ENCODE measurements around the gene ITPRIP.

ITPRIP gene

GRCh38 chr10:104324931-104325330 is 13.3 kb downstream of the ITPRIP start:
- no peak for DNase-seq

- no peak for DNase-seq
Observed at GRCh38 chr10:104324221-104324686, 14.0 kb downstream of the ITPRIP start.

- no peak for DNase-seq
Observed at GRCh38 chr10:104323760-104324201, 14.5 kb downstream of the ITPRIP start.

GRCh38 chr10:104323085-104323484 is 15.2 kb downstream of the ITPRIP start:
- DNase-seq: no peak

DNA sequence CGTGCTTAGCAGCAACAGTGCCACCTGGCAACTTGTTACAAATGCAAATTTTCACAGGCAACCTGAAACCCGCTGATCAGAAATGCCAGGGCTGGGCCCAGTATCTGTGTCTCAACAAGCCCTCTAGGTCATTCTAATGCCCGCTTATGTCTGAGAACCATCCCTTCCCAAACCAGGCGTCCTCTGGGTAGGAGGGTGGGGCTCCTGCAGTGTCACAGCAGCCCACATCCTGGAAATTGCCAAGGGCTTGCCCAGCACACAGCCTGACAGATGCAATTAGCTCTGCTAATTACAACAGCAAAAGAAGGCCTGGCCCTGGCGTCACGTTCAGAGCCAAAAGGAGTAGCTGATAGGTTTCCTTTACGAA is 15.9 kb downstream of the ITPRIP start:
- DNase-seq: no peak

- DNase-seq: no peak
Observed at GRCh38 chr10:104321725-104322415, 16.4 kb downstream of the ITPRIP start.

- DNase-seq: no peak
Observed at GRCh38 chr10:104321226-104321625, 17.0 kb downstream of the ITPRIP start.

- DNase-seq: no peak
Observed at GRCh38 chr10:104318810-104319741, 19.2 kb downstream of the ITPRIP start.

DNA sequence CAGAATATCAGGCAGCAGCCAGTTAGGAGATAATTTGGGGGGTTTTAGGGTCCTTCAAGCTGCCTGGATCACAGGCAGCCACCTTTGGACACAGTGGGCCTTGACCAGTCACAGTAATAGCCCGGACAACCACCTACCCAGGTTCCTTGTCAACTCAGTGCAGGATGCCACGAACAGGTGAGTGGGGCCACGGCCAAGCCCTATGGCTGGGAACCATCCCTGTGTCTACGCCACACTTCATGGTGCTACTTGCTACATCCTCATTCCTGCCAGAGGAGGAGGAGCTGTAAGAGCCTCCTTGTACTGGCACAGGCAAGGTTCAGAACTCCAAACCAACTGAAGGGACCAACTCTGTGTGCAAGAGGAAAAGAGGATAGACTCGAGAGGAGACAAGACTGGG is 19.9 kb downstream of the ITPRIP start:
- DNase-seq: no peak

GRCh38 chr10:104317726-104318299 is 20.5 kb downstream of the ITPRIP start:
- DNase-seq: no peak

- DNase-seq: no peak
Observed at GRCh38 chr10:104317269-104317710, 21.0 kb downstream of the ITPRIP start.

DNA sequence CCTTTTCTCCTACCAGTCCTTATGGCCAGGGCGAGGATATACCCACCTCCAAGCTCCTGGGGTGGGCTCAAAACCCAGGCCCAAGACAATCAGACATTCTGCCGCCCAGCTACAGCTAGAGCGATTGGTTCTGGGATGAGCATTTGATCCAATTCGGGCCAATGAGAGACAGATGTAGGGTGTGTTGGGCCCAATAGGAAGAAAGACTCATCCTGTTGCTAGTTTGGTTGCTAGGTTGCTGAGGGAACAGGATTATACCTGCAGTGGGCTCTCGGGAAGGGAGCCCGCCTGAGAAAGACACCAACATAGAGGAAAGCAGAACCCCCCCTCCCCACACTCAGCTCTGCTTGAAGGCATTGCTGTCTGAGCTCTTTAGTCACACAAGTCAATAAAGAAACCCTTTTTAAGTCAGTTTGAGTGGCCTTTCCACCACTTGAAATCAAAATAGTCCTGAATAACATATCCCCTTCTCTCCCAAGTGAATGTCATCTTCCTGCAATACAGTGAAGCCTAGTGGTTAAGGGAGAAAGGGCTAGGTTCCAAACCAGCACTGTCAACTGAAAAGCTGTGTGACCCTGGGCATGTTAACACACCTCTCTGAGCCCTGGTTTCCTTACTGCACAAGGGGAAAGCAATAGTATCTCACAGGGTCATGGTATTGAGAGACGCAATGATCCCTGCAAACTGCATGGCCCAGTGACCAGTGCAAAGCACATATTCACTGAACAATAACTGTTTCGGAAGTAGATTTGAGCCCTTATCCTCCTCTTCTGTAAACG is 21.8 kb downstream of the ITPRIP start:
- DNase-seq: no peak

DNA sequence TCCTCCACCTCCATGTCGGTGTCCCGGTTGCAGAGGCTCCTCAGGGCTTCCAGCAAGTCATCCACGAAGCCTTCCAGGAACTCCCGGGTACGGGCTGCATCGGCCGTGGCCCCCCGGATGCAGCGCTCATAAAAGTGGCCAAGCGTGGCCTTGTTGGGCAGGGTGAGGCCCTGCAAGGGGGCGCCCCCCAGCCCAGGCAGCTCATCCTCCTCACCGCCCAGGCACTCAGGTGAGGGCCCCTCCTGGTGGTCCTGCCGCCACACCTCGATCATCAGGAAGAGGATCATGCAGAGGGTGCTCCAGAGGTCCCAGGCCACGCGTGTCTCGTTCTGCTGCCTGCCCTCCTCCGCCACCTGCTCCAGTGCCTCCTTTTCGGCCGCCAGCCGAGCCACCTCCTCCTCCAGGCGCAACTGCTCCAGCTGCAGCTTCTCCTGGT is 22.8 kb downstream of the ITPRIP start:
- no peak for DNase-seq

DNA sequence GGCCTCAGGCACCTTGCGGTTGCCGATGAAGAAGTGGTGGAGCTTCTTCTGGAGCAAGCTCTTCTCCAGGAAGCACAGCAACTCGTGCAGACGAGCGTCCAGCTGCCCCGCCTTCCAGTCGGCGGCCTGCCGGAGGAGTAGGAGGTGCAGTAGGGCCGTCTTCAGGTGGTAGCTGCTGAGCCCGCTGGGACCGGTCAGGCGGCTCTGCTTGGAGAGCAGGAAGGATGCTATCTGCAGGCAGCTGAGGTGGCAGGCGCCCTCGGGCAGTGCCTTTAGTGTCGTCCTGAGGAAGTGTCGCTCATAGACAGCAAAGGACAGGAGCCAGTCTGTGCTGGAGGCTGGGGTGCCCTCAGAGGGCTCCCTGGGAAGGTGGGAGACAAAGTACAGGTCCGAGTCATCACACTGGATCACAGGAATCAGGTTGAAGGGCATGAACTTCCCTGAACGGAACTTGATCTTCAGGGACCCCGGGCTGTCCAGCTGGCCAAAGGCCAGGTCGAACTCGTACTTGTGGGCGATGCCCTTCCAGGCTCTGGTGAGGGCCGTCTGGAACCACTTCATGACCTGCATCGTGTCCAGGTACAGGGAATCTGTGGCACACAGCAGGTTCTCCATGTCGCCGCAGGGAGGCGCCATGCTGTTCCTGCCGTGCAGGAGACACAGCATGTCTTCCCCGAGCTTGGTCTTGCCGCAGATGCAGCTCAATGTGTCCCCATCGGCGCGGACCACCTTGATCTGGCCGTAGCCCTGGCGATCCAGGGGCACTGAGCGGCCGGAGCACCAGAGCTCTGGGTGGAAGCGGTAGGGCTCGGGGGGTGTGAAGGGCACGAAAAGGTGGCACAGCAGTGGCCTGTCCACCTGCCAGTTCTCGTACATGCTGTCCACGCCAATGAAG is 23.4 kb downstream of the ITPRIP start:
- no peak for DNase-seq

DNA sequence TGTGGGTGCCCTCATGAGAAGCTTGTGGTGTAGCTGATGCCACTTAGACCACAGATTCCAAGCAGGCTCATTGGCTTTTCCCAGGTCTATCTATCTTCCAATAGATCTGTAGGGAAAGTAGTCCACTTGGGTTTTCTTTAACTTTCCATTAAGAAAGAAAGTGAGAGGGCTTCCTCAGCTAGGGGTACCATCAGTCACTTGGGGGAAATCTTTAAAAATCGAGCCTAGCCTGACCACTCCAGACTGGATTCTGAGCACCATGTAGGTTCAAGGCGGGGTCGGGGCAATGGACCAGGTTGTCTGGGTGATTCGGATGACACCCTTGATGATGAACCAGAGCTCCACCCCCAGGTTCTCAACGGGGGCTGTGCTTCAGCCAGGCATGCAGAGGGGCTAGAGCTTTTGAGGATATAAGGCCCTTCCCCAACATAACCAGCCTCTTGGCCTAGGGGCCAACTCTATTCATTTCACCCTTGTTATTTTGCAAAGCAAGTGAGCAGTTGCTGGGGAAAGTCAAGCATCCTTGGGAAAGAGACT is 27.0 kb downstream of the ITPRIP start:
- no peak for DNase-seq

DNA sequence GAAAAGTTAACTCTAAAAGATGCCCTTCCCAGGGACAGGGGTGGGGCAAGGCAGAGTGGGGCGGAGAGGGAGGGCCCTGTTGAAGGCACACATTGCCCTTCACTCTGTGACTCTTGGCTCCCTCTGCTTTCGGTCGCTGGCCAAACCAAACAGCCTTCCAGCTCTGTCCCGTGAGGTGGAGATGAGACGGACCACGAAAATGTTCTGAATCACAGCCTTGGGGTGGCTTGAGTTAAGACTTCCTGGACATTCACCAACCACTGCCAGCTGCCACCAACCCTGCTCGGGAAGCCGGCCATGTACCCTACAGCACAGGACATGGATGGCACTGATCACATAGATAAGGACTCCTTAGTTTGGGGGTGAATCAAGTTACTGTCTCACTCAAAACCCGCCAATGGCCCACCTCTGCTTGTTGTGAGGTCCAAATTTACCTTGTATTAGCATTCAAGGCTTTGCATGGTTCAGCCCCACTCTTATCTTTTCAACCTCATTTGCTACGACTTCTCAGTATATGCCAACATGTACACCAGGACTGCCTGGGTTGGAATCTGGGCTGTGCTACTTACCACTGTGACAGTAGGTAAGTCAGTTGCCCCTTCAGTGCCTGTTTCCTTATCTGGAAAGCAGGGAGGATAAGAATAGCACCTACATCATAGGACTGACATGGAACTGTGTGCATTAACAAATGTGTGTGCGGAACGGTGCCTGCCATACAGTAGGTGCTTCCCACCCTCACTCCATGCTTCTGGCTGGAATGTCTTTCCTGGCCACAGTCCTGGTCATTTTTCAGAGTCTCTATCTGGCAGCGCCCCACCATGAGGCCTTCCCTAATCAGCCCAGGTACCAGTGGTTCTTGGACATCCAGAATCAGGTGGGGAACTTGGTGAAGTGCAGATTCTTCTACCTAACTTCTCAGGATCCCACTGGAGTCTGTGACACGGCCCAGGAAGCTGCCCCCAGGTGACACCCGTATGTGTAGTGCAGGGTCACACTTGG is 28.0 kb downstream of the ITPRIP start:
- peak; percentile 24 for DNase-seq

DNA sequence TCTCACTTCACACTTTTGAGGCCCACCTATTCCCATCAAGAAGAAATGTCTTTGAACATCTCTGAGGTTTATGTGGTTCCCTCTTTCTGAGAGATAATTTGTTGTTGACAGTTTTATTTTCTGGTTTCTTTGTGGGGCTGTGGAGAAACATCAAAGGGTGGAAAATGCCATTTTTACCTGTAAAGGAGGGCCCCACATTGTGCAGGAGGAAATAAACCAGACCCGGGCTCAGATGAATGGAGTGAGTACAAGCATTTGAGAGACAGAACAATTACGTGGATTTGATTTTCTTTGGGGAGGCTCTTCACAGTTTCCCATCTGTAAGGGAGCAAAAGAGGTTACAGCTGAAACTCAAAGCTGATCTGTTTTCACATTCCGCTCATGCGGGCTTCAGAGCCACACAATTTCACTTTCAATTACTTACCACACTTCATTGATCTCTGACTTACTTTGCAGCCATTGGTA is 29.8 kb downstream of the ITPRIP start:
- DNase-seq: no peak

DNA sequence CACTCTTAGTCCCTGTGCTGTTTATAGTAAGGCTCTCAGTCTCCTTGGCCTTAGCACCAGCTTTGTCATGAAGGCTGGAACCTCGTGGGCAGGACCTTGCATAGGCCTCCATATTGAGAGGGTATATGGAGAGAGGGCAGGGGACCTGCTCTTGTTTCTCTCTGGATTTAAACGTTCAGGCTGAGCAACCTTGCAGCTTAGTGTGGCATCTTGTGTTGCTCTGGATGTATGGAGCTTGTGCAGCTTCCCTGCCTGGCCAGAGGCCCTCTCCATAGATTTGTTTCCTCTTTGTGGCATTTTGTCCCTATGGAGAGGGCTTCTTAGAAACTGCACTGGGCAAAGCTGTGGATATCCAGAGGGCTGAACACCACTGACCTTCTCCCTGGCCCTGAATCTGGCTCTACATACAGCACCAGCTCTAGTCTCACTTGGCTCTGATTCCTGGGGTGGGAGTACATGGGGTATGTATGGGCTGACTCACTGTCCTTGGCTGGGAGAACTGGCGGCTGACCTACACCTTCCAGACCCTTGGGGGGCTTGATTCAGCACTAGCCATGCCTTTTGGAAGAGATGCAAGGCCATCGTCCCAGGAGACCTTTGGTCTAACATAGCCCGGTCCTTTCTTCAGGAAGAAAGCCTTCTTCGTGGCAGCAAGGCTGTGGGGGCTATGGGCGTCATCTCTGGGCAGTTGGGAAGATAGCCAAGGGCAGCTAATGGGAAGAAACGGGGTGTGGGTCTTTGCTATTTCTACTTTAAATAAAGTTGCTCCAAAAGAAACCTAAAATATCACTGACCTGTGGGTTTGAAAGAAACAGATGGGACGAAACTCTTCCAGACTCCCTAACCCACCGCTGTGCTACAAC is 30.5 kb downstream of the ITPRIP start:
- no peak for DNase-seq

GRCh38 chr10:104306897-104307296 is 31.4 kb downstream of the ITPRIP start:
- DNase-seq: no peak
